Dedifferentiated amniotic fluid mesenchymal stem cell (primary cell): ENCODE measurements around the gene ACAA1.
"Not testable (repeated sequence)": the region's sequence is repeated elsewhere in the genome, so short reads cannot be mapped to it uniquely, and the experiment has no call there.

ENCODE experiments used
- DNase-seq: peaks from one replicate; pipeline ENCODE4 v3.0.0-alpha.2; 2016; ENCODE audit errors: extremely low spot score

The ACAA1 gene

DNA sequence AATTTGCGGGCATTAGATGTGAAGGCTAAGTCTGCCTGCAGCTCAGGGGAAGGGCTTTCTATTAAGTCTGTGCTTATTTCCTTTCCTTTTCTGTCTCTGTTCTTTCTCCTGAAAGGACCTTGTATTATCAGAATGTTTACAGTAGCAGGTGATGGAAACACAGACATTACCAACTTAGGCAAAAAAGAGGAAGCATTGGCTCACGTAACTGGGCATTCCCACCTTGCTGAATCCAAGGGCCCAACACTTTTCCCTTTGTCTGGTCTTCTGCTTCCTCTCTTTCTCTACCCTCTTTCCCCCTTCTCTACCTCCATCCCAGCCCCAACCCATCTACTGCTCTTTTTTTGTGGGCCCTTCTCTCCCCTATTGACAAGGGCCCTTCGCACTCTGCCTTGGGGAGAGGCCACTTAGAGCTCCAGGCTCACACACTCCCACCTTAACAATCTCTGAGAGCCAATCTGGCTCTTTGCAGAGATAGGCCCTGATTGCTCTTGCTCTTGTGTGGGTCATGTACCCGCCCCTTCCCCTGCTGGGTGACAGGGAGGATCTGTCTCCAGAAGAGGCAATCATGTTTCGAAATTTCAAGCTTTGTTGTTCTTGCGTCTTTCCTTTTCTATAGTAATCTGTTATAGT, 35.0 kb downstream of the ACAA1 start:
- DNase-seq = no peak

DNA sequence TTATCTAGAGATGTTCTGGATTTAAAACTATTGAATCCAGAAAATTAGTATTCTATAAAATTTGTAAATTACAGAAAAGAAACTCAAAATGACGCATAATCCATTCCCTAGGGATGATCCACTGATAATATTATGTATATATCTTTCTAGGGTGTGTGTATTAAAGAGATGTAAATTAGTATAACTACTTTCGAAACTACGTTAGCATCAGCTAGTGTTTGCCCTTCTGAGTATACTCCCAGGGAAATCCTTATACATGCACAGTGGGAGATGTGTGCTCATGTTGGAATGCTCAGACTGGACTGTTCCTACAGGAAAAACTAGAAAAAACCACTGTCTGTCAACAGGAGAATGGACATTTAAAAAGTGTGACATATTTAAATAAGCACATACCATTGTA, 36.4 kb downstream of the ACAA1 start:
- no peak for DNase-seq

DNA sequence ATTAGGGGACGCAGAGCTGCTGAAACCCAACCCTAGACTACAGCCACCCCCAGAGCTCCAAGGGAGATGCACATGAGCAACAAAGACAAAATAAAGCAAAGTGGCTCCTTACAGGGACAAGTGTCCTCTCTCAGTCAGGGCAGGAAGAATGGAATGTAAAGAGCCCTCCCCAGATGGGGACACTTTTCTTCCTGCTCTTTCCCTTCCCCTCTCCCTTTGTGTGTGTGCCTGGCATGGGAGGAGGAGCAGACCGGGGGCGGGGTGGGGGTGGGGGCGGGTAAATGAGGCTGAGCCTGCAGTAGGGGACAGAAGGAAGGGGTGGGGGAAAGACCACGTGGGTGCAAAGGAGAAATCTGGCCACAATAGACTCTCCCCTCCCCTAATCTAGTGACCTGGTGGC, 37.4 kb downstream of the ACAA1 start:
- no peak for DNase-seq

DNA sequence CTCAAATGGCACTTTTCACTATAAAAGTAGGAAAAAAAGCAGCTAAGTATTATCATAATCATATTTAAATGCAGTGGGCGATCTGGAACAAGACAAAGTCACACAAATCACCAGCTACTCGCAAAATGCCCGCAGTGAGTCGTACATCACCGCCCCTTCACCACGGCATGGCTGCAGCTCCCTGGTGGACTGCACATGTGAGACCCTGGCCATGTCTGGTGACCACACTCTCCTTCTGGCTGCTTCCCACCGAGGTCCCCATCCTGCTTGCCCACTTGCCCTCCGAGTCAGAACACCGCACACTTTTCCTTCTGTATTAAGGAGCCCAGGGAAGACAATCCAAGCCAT, 38.6 kb downstream of the ACAA1 start:
- no peak for DNase-seq

DNA sequence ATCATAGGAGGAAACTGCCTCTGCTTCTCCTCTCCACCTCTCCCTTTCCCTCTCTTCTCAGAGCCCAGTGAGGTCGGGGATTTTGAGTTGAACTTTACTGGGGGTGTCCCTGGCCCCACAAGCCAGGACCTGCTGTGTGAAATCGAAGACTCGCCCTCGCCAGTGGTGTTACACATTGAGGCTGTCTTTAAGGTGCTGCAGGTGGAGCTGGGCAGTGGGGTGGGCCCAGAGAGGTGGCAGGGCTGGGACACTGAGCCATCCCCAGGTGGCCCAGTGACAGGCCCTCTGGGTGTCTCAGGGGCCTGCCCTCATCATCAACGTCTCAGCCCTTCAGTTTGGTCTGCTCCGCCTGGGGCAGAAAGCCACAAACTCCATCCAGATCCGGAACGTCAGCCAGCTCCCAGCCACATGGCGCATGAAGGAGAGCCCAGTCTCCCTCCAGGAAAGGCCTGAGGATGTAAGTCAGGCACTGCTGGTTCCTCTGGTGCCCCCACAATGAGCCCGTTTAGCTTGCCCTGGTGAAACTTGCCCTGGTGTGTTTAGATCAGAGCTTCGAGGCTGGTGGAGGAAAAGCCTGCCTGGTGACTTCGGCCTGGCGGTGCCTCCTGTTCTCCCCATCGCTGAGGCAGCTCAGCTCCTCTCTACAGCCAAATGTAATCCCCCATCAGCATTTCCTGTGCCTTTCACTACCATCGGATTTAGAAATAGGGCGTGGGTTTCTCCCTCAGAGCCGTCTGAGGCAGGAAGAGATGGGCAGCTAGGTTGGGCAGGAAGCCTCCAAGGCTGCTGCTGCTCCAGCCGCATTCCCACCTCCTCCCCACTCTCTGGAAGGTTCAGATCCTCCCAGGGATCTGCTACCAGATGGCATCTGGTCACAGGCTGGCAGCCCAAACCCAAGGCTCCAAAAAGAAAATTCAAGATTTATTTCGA, 39.2 kb downstream of the ACAA1 start:
- no peak for DNase-seq

DNA sequence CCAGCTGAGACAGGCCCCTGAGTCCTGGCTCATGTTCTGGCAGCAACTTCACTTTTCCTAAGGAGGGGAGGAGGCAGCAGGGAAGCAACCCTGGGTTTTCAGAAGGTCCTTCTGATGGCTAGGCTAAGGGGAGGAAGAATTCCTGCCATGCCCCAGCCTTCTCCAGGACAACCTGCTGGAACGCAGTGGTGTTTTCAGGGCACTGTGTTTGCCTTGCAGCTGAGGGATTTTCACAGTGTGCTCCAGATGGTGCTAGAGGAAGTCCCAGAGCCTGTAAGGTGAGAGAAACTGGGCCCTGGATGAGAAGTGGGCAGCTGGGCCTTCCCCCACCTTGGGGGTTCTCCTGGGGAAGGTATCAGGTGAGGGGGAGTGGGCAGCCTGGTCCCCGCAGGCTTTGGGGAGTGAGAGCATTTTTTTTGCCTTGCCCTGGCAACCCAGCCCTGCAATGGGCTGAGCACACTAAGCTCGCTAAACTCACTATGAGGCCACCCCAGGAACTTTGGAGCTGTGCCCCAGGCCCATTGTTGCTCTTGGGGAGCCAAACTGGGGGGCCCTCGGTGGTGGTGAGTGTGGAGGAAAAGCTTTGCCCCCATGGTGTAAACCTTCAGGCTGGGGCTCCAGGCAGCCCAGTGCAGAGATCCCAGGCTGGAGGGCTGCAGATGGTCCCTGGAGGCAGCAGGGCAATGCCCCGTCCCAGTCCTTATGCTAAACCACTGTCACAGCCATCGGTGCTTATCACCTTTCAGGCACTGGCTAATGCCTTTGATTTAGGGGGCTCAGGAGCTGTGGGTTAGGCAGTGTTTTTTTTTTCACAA, 41.1 kb downstream of the ACAA1 start:
- no peak for DNase-seq

DNA sequence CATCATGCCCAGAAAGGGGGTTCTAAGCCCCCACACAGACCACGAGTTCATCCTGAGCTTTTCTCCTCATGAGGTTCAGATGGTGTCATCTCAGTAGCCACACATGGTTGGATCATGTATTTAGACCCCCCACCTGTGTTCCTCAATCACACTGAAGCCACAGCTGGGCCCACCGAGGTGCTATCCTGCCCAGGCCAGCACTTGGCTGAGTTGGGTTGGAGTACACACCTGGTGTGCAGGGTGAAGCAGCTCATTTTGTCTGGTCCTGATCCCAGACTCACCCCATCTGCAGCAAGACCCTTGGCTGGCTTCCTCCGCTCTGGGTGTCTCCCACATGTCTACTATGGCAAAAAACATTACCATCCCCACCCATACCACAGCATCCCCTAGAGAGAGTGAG, 41.9 kb downstream of the ACAA1 start:
- DNase-seq = no peak

DNA sequence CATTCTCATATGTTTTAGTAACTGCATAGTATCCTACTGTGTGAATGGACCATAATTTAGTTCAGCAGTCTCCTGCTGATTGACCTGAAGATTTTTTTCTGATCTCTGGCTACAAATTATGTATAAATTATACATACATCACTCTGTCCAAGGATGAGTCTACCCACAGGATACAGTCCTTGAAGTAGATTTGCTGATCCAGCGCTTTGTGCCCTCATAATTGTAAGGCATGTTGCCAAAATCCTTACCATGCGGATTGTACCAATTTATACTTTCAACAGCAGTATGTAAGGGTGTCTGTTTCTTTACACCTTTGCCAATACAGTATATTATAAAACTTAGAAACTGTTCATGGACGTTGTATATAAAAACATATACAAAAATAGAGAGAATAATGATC, 46.5 kb downstream of the ACAA1 start:
- DNase-seq = no peak

DNA sequence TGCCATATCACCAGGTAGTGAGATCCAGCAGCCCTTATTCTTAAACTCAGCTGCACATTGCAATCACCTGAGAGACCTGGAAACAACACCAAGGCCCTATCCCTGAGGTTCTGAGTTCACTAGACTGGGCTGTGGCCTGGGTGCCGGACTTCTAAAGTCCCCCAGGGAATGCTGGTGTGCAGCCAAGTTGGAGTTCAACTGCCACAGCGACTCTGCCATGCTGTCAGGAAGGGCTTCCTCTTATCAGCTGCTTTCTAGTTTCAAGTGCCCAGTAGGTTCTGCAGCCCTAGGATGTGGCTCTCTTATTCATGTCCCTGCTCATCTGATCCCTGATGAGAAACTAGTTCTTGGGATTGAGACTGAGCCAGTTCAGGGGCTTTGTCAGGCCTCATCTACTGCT, 47.8 kb downstream of the ACAA1 start:
- no peak for DNase-seq

DNA sequence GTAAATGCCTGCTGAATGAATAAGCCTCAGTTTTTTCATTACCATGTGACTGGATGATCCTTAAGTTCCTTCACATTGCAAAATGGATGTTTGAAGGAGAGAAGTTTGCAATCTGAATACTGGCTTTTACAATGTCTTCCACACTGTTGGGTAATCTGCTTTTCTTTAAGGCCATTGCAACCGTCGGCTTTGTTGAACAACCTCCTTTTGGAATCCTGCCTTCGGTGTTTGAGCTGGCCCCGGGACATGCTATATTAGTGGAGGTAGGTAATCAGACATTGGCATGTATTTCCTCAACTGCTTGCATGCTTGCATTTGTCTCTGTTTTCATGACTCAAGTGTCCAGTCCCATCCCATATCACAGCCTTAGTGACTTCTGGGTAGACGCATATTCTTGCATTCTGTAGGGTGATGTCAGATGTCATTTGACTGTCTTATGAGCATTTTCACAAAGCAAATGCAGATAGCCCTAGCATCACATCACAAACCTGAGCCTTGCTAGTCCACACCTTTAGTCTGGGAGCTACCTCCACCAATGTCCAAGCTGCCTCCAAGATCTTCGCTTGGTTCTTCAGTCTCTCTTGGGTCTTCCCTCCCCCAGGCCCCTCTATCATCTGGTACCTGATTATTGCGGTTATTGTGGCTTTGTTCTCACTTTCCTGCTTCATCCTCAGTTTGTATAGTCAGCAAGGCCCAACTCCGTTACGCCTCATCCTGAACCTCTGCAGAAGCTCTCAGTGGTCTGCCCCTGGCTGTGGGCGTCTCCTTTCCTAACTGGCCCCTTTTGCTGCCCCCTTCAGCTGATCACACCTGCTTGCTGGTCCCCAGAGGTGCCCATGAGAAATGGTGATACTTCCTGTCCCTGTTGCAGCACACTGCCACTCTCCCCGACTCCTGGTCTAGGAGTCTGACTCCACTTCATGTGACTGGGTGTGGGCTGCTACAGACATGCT, 48.5 kb downstream of the ACAA1 start:
- no peak for DNase-seq

DNA sequence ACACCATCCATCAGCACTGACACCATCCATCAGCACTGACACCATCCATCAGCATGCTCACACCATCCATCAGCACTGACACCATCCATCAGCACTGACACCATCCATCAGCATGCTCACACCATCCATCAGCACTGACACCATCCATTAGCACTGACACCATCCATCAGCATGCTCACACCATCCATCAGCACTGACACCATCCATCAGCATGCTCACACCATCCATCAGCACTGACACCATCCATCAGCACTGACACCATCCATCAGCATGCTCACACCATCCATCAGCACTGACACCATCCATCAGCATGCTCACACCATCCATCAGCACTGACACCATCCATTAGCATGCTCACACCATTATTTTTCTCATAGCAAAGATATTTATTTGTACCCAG, 49.6 kb downstream of the ACAA1 start:
- DNase-seq = not testable (repeated sequence)

DNA sequence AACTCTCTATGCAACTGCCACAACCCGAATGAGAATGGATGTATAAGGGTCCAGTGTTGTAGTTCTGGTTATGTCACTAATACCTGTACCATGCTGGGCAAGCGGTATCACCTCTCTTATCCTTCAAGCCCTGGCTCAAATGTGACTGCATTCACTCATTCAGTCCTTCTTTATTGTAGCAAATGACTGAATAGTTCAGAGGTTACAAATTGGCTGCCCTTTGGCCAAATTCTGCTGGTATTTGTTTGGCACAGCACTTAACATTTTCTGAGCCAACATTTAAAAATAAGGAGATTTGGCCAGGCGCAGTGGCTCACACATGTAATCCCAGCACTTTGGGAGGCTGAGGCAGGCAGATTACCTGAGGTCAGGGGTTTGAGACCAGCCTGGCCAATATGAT, 50.4 kb downstream of the ACAA1 start:
- DNase-seq = no peak

DNA sequence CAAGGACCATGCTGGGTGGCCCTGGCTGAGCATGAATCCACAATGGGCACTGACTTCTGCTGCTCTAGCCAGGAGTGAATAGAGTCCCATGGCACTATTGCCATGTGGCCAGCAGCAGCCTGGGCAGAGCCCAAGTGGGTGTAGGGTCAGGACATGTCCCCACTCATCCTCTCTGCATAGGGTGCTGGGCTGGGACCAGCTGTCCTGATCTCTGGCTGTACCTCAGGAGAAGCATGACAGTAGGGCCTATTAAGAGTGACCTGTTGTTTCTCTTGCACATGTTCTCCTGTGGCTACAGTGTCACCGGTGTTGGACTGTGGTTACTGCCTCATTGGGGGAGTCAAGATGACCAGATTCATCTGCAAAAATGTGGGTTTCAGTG, 51.0 kb downstream of the ACAA1 start:
- no peak for DNase-seq

DNA sequence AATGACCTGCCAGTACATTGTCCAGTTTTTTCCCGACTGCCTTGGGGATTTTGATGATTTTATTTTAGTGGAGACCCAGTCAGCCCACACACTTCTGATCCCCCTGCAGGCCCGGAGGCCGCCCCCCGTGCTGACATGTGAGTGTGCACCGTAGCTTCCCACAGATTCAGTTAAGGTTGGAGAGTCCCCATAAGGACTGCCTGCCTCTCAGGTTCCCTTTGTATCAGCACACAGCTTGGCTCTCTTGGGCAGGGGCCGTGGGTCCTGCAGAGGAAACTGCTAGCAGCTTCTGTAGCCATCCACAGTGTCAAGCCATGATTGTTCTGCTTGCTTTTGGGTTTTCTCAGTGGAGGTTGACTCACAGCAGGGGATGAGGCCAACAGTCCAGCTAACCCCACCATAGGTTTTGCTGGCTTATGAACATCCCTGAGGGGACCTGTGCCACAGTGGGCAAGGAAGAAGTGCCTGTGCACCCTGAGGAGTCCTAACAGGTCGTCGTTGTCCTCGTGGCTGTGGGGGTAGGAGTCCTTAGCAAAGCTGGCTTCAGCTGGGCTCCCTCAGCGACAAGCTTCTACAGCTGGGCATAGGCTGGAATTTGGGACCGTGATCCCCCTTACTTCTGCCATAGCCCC, 51.5 kb downstream of the ACAA1 start:
- no peak for DNase-seq

DNA sequence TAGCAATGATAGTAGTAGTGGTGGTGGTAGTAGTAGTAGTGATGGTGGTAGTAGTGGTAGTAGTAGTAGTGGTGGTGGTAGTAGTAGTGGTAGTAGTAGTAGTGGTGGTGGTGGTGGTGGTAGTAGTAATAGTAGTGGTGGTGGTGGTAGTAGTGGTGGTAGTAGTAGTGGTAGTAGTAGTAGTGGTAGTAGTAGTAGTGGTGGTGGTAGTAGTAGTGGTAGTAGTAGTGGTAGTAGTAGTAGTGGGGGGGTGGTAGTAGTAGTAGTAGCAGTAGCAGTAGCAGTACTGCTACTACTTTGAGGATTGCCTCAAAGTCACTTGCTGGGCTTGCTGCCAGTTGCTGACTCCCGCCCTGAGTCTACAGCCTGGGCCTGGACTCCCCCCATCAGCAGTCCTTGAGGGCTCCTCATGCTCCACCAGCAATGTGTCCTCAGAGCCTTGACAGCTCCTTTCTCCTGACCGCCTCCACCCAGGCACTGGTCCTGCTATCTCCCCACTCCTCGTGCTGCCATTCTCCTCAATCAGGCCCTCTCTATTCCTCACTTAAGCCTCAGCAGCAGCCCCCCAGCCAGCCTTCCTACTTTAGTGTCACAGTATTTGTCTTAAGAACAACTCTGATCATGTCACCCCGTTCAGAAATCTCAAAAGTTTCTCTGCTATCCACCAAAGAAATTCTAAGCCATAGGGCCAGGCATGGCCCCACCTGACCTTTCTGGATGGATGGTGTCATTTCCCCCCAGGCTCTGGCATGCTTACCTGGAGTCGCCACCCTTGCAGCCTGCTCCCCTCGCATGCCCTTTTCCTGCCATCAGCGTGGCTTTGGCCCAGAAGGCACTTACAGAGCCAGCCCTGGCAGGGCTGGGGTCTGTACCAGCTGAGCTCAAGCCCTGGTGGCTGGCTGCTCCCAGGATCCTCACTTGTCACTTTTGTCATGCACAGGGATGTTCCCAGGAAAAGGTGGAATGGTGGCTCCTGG, 52.3 kb downstream of the ACAA1 start:
- DNase-seq = no peak

DNA sequence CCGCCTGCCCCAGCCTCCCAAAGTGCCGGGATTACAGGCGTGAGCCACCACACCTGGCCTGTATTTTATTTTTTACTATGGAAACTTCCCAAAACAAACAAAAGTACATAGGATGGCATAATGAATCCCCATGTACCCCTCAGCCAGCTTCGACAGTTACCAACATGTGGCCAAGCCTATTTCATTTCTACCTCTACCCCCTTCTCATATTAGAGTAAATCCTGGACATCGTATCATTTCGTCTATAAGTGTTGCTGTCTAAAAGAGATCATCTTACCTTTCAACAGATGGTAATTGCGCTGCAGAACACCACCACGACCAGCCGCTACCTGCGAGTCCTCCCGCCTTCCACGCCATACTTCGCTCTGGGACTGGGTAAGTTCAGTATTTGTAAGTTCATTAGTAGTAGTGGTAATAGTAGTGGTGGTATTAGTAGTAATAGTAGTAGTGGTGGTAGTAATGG, 53.0 kb downstream of the ACAA1 start:
- DNase-seq = no peak

DNA sequence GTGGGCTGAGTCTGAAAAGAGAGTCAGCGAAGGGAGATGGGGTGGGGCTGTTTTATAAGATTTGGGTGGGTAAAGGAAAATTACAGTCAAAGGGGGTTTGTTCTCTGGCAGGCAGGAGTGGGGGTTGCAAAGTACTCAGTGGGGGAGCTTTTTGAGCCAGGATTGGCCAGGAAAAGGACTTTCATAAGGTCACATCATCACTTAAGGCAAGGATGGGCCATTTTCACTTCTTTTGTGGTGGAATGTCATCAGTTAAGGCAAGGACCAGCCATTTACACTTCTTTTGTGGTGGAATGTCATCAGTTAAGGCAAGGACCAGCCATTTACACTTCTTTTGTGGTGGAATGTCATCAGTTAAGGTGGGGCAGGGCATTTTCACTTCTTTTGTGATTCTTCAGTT, 53.7 kb downstream of the ACAA1 start:
- not testable (repeated sequence) for DNase-seq

DNA sequence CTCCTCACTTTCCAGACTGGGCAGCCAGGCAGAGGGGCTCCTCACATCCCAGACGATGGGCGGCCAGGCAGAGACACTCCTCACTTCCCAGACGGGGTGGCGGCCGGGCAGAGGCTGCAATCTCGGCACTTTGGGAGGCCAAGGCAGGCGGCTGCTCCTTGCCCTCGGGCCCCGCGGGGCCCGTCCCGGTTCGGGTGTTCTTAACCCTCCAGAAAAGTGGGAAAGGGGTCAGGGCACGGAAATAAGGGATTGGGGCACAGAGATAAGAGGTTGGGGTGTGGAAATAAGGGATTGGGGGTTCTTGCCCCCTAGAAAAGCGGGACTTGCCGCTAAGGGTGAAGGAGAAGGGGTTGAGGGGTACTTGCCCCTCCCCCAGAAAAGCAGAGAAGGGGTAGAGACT, 54.6 kb downstream of the ACAA1 start:
- not testable (repeated sequence) for DNase-seq

DNA sequence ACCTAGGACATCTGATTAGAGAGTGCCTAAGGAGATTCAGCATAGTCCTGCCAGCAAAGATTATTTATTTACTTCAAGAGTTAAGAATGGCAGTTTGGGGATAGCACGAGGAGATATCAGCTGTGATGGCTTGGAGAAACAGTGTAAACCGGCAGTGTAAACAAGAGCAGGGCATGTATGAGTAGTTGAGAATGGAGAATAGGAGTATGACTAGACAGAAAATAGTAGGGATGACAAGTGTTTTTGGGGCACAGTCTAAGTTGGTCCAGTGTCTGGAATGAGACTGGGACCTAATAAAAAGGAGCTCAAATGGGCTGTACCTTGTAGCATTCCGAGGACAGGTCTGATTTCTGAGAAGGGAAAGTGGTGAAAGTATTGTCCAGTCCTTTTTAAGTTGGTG, 59.9 kb downstream of the ACAA1 start:
- DNase-seq = not testable (repeated sequence)
